GM18511 (cell line): ENCODE measurements around the gene BCAP31.

Source experiments
- ATAC-seq: cut with Tn5 transposase; IDR thresholded peaks from one replicate; pipeline ENCODE4 v1.9.1; 2021; ENCODE audit warnings: mild to moderate bottlenecking, moderate library complexity; ENCODE audit not compliant: unreplicated experiment

BCAP31 gene

DNA sequence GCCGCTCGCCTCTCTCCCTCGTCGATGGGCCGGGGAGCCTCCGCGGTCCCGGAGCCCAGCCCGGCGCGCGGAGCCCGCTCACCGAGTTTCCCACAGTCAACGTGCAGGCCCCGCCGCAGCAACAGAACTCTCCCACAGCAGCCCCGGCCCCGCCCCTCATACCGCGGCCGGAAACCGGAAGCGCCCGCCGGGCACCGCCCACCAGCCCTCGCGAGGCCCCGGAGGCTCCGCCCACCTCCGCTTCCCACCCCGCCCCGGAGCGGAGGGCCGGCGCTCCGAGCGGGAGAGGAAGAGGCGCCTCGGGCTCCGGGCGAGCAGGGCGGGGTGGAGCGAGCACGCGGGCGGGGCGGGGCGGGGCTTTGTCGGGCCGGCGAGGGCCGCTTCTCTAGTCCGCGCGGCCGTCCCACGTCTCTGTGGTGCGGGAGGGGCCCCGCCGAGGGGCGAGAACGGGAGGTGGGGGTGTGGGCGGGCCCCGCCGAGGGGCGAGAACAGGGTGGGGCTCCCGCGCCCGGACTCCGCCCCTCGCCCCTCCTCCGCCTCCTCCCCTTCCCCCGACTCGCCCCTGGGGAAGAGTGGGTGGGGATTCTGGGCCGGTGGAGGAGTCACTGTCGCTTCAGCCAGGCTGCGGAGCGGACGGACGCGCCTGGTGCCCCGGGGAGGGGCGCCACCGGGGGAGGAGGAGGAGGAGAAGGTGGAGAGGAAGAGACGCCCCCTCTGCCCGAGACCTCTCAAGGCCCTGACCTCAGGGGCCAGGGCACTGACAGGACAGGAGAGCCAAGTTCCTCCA is at the start of gene BCAP31, which contains the start of gene ABCD1:
BCAP31 (minus strand) TSS at position 136 of the 787 bp plus-strand sequence. CDS start 1,143 bp downstream, outside the sequence.
ABCD1 (plus strand) TSS at position 605 of the 787 bp plus-strand sequence. CDS start 411 bp downstream, outside the sequence.
- ATAC-seq: peak; percentile 53

DNA sequence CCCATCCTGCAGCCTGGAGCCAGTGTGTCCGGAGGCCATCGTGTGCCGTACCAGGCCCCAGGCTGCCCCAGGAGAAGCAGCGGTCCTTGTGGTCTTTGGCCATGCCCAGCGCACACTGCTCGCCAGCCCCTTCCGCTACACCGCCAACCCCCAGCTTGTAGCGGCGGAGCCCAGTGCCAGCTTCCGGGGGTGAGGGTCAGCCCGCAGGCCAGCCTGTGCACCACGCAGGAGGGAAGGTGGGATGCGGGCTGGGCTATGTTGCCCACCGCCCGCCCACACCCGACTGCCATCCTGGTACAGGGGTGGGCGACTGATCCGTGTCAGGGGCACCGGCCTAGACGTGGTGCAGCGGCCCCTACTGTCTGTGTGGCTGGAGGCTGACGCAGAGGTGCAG is 49.0 kb upstream of the BCAP31 start:
- ATAC-seq: no peak

DNA sequence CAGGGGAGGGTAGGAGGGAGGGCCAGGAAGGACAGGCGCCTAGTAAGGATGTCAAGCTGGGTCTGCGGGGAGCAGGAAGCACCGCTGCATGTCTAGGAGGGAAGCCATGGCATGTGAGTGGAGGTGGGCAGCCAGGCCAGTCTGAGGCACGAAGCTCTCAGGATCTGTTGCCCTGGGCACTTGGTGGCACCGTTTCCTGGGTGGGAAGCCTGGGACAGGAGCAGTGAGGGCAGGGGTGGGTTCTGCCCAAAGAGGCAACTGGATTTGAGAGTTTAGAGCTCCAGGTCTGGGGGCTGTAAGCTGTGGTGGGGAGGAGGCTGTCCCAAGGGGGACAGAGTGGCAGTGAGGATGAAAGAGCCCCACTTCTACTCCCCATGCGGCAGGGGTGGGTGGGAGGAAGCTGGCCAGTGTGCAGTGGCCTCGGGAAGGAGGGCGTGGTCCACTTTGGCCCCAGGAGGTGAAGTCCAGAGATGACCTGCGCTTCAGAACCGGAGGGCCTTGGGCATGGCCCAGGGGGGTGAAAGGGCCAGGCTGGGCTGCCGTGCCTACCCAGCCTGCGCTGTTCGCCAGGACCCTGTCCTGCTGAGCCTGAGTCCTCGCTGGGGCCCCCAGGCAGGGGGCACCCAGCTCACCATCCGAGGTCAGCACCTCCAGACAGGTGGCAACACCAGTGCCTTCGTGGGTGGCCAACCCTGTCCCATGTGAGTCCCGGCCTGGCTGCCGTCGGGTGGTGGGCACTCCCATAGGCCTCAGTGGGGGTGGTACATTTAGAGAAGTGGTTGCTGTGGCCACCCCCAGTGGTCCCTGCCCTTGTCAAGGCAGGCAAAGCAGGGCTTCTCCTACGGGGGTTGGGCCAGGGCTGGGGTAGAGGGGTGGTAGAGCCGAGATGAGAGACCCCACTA is 48.4 kb upstream of the BCAP31 start:
- no peak for ATAC-seq

DNA sequence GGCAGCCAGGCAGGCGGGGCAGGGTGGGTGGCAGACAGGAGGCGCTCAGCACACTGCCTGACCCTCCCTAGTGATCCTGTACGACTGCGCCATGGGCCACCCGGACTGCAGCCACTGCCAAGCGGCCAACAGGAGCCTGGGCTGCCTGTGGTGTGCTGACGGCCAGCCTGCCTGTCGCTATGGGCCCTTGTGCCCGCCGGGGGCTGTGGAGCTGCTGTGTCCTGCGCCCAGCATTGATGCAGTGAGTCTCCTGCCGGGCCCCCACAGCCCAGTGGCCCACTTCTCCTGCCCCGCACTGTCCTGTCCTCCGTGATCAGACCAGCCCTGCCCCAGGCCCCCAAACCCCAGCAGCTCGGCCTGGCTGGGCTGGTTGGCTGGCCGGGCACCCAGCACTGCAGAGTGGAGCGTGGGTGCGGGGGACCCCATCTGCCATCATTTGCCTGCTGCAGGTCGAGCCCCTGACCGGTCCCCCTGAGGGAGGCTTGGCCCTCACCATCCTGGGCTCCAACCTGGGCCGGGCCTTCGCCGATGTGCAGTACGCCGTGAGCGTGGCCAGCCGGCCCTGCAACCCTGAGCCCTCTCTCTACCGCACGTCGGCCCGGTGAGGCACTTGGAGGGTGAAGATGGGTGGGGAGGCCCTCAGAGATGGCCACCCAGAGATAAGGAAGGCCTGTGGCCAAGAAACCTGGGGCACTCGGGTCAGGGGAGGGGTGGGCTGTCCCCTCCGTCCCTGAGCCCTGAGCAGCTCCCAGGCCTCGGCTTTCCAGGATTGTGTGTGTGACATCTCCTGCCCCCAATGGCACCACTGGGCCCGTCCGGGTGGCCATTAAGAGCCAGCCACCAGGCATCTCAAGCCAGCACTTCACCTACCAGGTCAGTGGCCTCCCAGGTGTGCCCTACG is 47.5 kb upstream of the BCAP31 start:
- ATAC-seq: no peak

DNA sequence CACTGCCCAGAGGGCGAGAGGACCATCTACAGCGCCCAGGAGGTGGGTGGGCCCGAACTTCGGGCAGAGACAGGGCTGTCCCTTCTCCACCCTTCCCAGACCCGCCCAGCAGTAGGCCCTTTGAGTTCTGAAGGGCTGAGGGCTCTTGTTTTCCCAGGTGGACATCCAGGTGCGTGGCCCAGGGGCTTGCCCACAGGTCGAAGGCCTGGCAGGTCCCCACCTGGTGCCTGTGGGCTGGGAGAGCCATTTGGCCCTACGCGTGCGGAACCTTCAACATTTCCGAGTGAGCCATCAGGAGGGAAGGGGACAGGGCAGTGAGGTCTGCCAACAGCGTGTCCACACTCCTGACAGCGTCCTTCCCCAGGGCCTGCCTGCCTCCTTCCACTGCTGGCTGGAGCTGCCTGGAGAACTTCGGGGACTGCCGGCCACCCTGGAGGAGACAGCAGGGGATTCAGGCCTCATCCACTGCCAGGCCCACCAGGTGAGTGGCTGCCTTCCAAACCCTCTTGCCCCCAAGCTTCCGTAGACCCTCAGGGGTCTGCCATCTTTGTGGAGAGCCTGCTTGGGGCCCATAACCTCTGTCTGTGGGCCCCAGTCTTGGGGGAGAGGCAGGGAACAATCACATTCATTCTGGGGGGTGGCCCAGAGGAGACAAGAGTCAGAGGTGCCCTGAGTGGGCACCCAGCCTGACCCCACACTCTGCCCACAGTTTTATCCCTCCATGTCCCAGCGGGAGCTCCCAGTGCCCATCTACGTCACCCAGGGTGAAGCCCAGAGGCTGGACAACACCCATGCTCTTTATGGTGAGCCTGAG is 46.6 kb upstream of the BCAP31 start:
- no peak for ATAC-seq

DNA sequence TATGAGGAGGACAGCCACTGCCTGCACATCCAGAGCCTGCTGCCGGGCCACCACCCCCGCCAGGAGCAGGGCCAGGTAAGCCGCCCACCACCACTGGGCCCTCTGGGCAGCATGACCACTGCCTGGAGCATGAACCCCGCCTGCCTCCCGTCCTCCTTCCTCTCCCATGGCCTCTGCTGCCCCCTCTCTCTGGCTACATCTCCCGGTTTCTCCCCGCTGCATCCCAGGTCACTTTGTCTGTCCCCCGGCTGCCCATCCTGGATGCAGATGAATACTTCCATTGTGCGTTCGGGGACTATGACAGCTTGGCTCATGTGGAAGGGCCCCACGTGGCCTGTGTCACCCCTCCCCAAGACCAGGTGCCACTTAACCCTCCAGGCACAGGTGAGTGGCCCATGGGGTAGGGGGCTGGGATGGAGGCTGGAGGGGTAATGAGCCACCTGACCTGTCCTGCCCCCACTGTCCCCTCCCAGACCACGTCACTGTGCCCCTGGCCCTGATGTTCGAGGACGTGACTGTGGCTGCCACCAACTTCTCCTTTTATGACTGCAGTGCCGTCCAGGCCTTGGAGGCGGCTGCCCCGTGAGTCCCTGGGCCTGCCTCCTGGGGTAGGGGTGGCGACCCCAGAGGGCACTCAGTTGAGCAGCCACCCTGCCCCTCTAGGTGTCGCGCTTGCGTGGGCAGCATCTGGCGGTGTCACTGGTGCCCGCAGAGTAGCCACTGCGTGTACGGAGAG is 45.8 kb upstream of the BCAP31 start:
- no peak for ATAC-seq

DNA sequence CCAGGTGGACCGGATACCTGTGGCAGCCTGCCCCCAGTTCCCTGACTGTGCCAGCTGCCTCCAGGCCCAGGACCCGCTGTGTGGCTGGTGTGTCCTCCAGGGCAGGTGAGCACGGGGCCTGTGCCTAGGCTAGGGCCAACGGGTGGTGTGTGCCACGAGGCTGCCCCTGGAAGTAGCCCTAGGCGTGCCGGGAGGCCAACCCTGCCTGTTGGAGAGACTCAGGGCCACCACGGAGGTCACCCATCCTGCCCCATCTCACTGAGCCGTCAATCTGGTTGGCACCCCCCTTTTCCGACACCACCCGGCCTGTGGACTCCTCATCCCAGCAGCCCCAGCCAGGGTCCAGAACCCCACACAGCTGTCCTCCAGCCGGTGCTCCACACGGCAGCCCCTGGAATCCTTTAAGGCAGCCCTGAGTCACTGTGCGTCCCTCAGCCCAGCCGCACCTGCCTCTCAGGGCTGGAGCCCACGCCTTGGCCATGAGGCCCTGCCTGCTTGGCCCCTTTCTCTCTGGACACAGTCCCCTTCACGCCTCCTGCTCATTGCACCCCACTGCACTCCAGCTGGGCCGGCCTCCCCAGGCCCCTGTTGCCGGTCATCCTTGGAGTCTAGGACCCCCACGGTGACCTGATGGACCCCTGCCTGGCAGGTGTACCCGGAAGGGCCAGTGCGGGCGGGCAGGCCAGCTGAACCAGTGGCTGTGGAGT is 45.1 kb upstream of the BCAP31 start:
- no peak for ATAC-seq

DNA sequence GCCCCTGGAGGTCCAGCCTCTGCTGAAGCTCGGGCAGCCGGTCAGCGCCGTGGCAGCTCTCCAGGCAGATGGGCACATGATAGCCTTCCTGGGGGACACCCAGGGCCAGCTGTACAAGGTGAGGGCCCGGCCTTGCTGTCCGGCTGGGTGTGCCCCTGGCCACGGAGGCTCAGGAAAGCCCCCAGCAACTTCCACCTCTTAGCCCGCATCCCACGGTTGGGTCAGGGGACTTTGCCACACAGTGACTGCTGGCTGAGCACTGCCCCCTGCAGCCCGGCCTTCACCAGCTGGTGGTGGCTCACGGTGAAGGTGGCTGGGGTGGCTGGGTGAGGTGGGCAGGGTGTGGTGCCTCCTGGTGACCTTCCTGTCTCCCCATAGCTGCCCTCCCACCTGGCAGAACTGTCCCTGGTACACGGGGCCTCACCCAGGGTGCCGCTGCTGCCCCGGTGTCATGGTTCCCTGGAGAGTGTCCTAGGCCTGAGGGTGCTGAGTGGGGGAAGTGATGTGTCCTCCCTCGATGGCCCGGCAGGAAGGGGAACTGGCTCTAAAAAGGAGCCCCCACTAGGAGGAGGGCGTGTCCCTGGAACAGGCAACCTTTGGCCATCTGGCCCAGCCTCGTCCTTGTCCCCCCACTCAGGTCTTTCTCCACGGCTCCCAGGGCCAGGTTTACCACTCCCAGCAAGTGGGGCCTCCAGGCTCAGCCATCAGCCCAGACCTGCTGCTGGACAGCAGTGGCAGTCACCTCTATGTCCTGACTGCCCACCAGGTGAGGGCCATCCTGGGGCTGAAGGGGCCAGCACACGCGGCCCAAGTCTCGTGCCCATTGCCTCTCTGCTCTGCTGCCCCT is 44.3 kb upstream of the BCAP31 start:
- no peak for ATAC-seq

DNA sequence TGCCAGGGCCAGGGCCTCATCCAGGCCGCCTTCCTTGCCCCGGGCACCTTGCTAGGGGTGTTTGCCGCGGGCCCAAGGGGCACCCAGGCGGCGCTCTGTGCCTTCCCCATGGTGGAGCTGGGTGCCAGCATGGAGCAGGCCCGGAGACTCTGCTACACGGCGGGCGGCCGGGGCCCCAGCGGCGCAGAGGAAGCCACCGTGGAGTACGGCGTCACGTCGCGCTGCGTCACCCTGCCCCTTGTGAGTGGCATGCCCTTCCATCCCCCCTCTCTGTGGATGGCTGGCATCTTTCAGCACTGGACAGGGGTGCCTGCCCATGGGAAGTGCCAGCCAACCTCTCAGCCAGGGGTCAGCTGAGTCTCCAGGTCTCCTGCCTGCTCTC is 43.5 kb upstream of the BCAP31 start:
- ATAC-seq: no peak

DNA sequence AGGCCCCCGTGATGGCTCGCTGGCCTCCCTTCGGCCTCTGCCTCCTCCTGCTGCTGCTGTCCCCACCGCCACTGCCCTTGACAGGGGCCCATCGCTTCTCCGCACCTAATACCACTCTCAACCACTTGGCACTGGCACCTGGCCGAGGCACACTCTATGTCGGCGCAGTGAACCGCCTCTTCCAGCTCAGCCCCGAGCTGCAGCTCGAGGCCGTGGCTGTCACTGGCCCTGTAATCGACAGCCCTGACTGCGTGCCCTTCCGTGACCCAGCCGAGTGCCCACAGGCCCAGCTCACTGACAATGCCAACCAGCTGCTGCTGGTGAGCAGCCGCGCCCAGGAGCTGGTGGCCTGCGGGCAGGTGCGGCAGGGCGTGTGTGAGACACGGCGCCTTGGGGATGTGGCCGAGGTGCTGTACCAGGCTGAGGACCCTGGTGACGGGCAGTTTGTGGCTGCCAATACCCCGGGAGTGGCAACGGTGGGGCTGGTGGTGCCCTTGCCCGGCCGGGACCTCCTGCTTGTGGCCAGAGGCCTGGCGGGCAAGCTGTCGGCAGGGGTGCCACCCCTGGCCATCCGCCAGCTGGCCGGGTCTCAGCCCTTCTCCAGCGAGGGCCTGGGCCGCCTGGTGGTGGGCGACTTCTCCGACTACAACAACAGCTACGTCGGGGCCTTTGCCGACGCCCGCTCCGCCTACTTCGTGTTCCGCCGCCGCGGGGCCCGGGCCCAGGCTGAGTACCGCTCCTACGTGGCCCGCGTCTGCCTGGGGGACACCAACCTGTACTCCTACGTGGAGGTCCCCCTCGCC is 42.9 kb upstream of the BCAP31 start:
- ATAC-seq: no peak

DNA sequence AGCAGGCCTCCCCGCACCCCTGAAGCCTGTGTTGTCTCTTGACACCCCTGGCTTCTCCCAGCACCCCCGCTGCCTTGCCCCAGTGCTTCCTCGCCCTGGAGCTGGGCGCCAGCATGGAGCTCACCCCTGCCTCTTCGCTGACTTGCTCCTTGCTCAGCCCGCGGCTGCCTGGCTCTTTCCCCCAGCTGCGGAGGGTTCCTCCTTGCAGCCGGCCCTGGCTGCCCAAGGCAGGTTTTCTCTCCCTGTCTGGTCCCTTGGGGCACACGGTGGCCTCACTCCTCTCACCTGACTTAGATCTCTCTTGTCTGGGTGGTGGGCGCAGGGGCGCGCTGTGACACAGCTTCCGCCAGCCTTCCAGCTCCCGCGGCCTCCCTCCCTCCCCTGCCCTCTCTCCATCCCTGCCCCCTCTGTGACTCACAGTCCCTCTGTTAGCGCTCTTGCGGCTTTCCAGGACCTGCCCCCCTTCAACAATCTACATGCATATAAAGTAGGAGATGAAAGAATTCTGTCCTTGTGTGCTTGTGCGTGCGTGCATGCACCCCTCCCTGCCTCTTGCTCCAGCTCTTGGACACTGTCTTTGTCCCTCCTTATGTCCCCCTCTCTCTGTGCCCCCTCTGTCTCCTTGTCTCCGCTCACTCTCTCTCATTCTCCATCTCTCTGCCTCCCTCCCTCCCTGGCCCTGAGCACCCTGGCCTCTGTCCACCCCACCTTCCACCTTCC is 42.1 kb upstream of the BCAP31 start:
- ATAC-seq: no peak

DNA sequence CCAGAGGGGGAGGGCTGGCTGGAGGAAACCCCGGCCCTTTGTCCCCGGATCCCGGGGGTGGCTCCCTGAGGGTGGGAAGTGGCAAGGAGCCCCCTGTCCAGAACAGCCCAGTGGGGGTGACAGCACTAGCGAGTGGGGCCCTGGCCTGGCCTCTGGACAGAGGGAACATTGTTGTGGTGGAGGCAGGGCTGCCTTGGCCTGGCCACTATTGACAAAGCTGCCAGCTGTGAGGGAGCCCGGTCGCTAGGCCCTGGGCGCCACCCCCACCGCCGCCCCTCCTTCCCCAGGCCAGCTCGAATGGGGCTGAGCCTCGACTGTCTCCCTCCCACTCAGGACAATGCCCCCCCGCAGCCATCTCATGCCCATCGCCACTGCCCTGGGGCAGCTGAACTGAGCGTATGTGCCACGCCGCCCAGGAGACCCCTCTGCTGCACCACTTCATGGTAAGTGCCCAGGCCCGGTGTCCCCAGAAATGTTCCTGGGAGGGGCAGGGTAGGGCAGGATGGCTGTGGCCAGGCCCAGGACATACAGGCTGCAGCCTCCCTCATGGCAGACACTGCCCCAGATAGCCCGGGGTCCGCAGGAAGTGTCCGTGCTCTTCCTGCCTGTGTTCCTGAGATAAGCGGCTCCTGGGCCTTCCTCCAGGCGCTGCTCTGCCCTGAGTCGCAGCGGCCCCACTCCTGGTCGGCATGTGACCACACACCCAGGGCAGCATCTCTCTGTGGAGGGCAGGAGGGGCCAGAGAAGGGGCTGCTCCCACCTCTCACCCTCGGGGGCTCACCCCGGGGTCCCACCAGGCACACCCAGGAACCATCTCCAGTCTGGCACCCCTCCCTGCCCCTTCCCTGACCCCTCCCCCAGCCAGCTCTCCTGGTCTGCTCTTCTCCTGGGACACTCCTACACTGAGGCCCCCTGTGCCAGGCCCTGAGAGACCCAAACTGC is 41.2 kb upstream of the BCAP31 start:
- no peak for ATAC-seq

DNA sequence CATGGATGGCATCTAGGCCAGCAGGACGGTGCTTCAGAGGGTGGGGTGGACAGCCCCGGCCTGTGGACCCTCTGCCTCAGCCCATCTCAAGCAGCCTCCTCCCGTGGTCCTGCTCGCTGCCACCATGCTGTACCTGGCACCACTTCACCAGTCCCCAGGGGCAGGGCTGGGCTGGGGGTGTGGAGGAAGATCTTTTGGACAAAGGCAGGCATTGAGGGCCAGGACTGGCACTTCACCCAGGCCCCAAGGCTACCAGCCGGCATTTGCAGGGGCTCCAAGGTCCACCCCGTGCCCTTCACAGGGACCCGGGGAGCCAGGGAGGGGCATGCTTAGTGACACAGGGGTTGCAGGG is 40.6 kb upstream of the BCAP31 start:
- no peak for ATAC-seq

DNA sequence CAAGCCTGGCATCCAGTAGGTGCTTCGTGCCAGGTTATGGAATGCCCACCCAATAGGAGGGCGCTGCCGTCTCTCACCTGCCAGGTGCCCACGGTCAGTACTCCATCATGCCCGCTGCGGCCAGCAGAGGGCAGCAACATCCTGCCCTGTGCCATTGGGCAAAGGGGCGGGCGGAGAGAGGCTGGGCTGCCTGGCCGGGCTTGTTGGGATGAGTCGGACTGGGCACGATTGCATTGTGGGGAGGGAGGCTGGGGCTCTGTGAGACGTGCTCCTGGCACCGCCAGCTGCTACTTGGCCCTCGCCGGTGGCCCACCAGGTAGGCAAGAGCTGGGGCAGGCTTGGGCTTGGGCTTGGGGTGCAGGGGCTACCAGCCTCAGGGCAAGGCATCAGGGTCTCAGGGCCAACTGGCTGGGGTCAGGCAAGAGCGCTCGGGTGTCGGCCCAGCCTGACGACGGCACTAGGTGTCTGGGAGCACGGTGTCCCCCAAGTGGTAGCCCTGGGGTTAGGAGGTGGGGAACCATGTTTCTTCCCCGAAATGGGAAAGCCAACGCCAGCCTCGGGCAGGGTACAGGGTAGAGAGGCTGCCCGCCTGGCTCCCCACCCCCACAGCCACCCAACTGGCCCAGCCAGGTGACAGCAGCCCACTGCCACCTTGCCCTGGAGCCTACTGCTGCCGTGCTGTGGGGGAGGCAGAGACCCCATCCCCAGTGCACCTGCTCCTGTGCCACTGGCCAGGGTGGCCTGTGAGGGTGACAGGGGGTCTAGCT is 40.0 kb upstream of the BCAP31 start, which contains the start of gene PLXNB3:
PLXNB3 (plus strand) TSS at position 261 of the 767 bp plus-strand sequence. CDS start 1,287 bp downstream, outside the sequence.
- ATAC-seq: peak; percentile 63
